HTERT RPE-1 (cell line): Measurements from ENCODE around the gene GON7.
"Not testable (repeated sequence)": the region's sequence is repeated elsewhere in the genome, so short reads cannot be mapped to it uniquely, and the experiment has no call there.

Experiments
- in situ Hi-C: fragments of 300-500 bp; cut with MboI; formaldehyde crosslinking; loops from 4 replicates; pipeline ENCODE4 v1.14.3; 2020; ENCODE audit warnings: low sequenced_read_pairs

Gene GON7

DNA sequence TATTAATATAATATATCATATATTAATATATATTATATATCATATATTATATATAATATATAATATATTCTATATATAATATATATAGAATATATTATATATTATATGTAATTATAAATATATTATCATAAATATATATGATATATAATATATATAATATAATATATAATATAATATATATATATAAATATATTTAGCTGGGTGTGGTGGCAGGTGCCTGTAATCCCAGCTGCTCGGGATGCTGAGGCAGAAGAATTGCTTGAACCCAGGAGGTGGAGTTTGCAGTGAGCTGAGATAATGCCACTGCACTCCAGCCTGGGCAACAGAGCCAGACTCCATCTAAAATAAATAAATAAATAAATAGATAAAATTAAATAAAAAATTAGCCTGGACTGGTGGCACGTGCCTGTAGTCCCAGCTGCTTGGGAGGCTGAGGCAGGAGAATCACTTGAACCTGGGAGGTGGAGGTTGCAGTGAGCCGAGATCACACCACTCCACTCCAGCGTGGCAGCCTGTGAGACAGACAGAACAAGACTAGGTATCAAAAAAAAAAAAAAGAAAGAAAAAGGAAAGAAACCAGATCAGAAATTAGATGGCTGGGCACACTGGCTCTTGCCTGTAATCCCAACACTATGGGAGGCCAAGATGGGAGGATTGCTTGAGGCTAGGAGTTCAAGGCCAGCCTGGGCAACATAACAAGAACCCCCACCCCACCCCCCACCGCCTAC lies 47.1 kb downstream of the GON7 start:
- in situ Hi-C loops = not testable (repeated sequence)

DNA sequence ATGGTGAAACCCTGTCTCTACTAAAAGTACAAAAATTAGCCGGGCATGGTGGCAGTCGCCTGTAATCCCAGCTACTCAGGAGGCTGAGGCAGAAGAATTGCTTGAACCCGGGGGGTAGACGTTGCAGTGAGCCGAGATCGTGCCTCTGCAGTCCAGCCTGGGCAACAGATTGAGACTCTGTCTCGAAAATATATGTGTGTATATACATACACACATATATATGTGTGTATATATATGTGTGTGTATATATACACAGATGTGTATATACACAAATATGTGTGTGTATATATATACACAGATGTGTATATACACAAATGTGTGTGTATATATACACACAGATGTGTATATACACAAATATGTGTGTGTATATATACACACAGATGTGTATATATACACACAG lies 48.5 kb downstream of the GON7 start:
- in situ Hi-C loops = not testable (repeated sequence)

DNA sequence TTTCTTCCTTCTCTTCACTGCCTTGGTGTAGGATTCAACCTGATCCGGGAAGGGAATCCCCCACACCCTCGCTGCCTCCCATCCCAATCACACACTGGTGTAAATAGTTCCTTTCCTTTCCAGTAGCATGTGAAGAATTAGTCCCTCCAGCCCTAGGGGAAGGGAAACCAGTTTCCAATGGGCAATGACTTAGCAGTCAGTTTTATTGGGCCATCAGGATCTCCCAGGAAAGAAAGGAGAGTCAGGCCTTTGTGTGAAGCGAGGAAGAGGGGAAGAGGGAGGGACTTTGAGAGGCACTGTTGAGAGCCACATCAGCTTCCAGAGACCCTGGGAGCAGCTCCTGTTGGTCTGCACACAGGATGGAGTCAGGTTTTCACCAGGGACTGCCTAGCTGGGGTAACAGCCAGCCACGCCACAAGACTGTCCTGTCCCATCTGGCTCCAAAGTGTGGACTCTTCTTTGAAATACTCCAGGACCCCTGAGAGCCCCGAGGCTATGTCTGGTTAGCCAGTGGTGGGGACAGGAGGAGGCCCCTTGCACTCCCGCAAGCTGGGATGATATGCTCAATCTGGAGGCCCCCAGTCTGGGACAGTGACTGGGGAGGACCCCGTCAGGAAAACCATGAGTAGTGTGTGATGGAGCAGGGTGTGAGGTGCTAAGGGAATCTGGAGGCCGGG lies 50.0 kb downstream of the GON7 start:
- in situ Hi-C loops = no loop called here

DNA sequence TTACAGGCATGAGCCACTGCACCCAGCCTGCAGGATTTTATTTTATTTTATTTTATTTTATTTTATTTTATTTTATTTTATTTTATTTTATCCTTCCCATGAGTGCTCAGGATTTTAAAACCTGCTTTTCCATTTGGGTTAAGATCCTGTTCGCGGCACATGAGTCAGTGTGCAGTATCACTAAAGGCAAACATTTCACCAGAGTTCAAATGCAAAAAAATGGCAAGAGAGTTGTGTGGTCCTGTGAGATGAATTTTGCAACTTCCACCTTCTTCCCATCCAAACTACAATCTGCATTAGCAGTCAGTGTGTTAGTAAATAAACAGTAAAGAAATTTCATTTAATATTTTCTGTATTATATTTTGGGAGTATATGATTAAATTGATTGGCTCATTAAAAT lies 51.2 kb downstream of the GON7 start:
- in situ Hi-C loops = no loop called here

DNA sequence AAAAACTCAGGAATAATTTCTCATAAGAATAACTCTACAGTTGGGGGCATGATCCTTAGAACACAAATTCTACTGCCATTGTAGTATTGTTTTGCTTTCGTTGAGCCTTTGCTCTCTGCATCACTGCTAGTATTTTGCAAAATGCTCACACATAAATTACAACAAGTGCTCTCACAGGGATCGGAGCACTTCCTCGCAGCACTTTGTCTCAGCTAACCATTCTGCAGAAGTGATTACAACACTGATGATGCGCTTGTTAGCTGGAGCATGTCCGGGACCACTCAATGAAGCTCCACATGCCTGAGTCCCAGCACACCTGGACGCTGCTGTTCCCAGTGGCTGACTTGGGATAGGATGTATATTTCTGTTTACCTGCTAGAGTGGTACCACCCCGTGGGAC lies 53.7 kb downstream of the GON7 start:
- in situ Hi-C loops = no loop called here
